K562 (cell line): ENCODE results near the gene HAVCR1.

ENCODE experiments used
- ARID4B ChIP-seq: sonication (generic); formaldehyde crosslinking; IDR thresholded peaks from 2 replicates; pipeline ENCODE4 v1.8.0; 2022; ENCODE audit warnings: mild to moderate bottlenecking, missing genetic modification reagents
- RB1 ChIP-seq: fragments of 450-650 bp; IDR thresholded peaks from 2 replicates; pipeline ENCODE4 v1.6.1; 2017; ENCODE audit warnings: low read depth, mild to moderate bottlenecking
- ZBTB43 ChIP-seq: sonication (generic); formaldehyde crosslinking; IDR thresholded peaks from 2 replicates; pipeline ENCODE4 v1.8.0; 2023; ENCODE audit warnings: mild to moderate bottlenecking, missing genetic modification reagents

GRCh38 chr5:157068785-157069184 lies 9.9 kb upstream of the HAVCR1 start:
- TF ChIP-seq ZBTB43 (CRISPR knock-in tag) = no peak
- no peak for TF ChIP-seq ARID4B
- TF ChIP-seq RB1 = no peak
